Cardiac muscle cell (in vitro differentiated cells and primary cell): Measurements from ENCODE around the gene OSMR. TPM values are rescaled to one million over a fixed set of nuclear protein-coding genes. Genes with fewer than 3 reads are reported as not detected.

Experiments
- DNase-seq, 2 donors: peaks; one replicate each; pipeline versions ENCODE4 v3.0.0 to v3.0.0-alpha.2; 2010 to 2017; ENCODE audit warnings: low read depth in 1 of 2, low spot score in 1 of 2
- H3K27ac ChIP-seq: fragments of 200-600 bp; sonication (generic); 2 replicates; pipeline ENCODE4 v1.5.1; 2016
- H3K27me3 ChIP-seq: fragments of 200-600 bp; sonication (generic); 2 replicates; pipeline ENCODE4 v1.6.0; 2016; ENCODE audit warnings: control low read depth
- H3K36me3 ChIP-seq: fragments of 200-600 bp; sonication (generic); 2 replicates; pipeline ENCODE4 v1.5.1; 2016; ENCODE audit warnings: control low read depth
- H3K4me1 ChIP-seq: fragments of 200-600 bp; sonication (generic); 2 replicates; pipeline ENCODE4 v1.8.1; 2017; ENCODE audit warnings: low read depth, mild to moderate bottlenecking, mixed run types
- H3K4me3 ChIP-seq: fragments of 200-600 bp; sonication (generic); 2 replicates; pipeline ENCODE4 v1.5.1; 2016; ENCODE audit warnings: mild to moderate bottlenecking
- H3K9me3 ChIP-seq: fragments of 200-600 bp; sonication (generic); 2 replicates; pipeline ENCODE4 v1.5.1; 2017; ENCODE audit warnings: low read depth, mild to moderate bottlenecking, control low read depth
- polyA plus RNA-seq: library from polyadenylated mRNA; unstranded; fragments of >200 nt; fragmentation: Nextera tagmentation; extraction: Ambion mirVana; gene quantifications from 2 replicates; pipeline ENCODE4 v1.2.1, GENCODE V29; 2016
- total RNA-seq: library from RNA; depleted of rRNA; stranded (reverse); fragments of >200 nt; gene quantifications from 2 replicates; pipeline ENCODE4 v1.2.3, GENCODE V29; 2016
- TF ChIP-seq, protein P1 (sequence below): IDR thresholded peaks from 2 replicates; pipeline ENCODE4 v1.5.1; 2012; ENCODE audit warnings: low read depth, mild to moderate bottlenecking, low read length

The OSMR gene
- total and polyA plus RNA-seq, 2 experiments from 2014 or later, result 0.43 TPM; not detected in 1

- Histone ChIP-seq H3K4me3 (no peak overlapping the region), H3K27ac (no peak overlapping the region), H3K36me3 (peaks cover 92% of the 10 kb centered on the region), H3K9me3 (no peaks in the 10 kb centered on the region), H3K27me3 (no peaks in the 10 kb centered on the region), H3K4me1 (no peaks in the 10 kb centered on the region)
- DNase-seq, result no peak
- TF ChIP-seq, protein P1, sequence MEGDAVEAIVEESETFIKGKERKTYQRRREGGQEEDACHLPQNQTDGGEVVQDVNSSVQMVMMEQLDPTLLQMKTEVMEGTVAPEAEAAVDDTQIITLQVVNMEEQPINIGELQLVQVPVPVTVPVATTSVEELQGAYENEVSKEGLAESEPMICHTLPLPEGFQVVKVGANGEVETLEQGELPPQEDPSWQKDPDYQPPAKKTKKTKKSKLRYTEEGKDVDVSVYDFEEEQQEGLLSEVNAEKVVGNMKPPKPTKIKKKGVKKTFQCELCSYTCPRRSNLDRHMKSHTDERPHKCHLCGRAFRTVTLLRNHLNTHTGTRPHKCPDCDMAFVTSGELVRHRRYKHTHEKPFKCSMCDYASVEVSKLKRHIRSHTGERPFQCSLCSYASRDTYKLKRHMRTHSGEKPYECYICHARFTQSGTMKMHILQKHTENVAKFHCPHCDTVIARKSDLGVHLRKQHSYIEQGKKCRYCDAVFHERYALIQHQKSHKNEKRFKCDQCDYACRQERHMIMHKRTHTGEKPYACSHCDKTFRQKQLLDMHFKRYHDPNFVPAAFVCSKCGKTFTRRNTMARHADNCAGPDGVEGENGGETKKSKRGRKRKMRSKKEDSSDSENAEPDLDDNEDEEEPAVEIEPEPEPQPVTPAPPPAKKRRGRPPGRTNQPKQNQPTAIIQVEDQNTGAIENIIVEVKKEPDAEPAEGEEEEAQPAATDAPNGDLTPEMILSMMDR, result no peak
These were observed 107.7 kb downstream of the OSMR start for GRCh38 chr5:38953426-38954012.

DNA sequence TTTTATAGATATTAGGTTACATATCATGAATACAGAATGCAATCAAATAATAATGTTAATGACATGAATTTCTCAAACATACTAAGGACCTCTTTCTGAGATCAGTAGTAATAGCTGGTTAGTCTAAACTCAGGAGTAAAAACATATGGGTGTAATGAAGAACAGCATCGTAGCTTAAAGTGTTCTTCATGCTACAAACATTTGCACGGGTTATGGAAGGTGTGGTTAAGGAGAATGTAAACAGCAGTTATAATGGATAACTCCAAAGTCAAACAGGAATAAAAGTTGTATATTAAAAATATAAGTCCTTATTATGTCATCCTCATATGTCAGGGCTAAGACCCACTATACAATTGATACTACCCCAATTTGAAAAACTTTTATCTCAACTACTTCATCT, 115.9 kb downstream of the OSMR start:
- Histone ChIP-seq H3K27ac (no peak overlapping the region), H3K4me1 (no peaks in the 10 kb centered on the region), H3K27me3 (no peaks in the 10 kb centered on the region), H3K4me3 (no peak overlapping the region), H3K9me3 (no peaks in the 10 kb centered on the region), H3K36me3 (peaks cover 62% of the 10 kb centered on the region)
- TF ChIP-seq, protein P1, result no peak
- no peak for DNase-seq

DNA sequence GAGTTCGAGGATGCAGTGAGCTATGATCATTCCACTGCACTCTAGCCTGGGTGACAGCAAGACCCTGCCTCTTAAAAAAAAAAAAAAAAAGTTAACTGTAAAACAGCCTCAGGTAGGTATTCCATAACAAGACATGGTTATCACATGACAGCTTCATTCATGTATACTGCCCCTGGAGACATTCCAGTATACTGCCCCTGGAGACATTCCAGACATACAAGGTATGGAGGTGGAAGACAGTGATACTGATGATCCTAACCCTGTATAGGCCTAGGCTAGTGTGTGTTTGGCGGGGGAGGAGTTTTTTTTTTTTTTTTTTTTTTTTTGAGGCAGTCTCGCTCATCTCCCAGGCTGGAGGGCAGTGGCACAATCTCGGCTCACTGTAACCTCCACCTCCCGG, 122.9 kb downstream of the OSMR start:
- no peaks in the 10 kb centered on the region for H3K27me3 ChIP-seq
- H3K36me3 ChIP-seq, result peaks cover 37% of the 10 kb centered on the region
- no peak overlapping the region for H3K4me3 ChIP-seq
- TF ChIP-seq, protein P1, result no peak
- H3K9me3 ChIP-seq, result no peaks in the 10 kb centered on the region
- DNase-seq, result no peak
- no peak overlapping the region for H3K27ac ChIP-seq
- H3K4me1 ChIP-seq, result no peaks in the 10 kb centered on the region

- Histone ChIP-seq H3K9me3 (no peaks in the 10 kb centered on the region), H3K4me1 (no peaks in the 10 kb centered on the region), H3K27me3 (no peaks in the 10 kb centered on the region), H3K36me3 (peaks cover 10% of the 10 kb centered on the region), H3K4me3 (no peak overlapping the region), H3K27ac (no peak overlapping the region)
- TF ChIP-seq, protein P1, result no peak
- DNase-seq, result no peak
These were observed 132.2 kb downstream of the OSMR start for GRCh38 chr5:38978036-38978435.

GRCh38 chr5:38979535-38979934, 133.7 kb downstream of the OSMR start:
- Histone ChIP-seq H3K4me3 (no peak overlapping the region), H3K27me3 (no peaks in the 10 kb centered on the region), H3K36me3 (peaks cover 10% of the 10 kb centered on the region), H3K4me1 (no peaks in the 10 kb centered on the region), H3K27ac (no peak overlapping the region), H3K9me3 (no peaks in the 10 kb centered on the region)
- DNase-seq, result no peak
- TF ChIP-seq, protein P1, result no peak

Other genes with a start within 250 kb of the OSMR start
- 15.1 and 20.6 TPM in 2 replicates for gene RICTOR, start 228.4 kb downstream of the OSMR start, total RNA-seq
- gene RICTOR, start 228.4 kb downstream of the OSMR start, polyA plus RNA-seq, result 6.0 and 11.2 TPM in 2 replicates